ENCODE results near the gene GLI3. TPM values are rescaled to one million over a fixed set of nuclear protein-coding genes. Genes with fewer than 3 reads are reported as not detected.

The GLI3 gene
- total and polyA plus RNA-seq, 2 of the 4 experiments (the other 2 are of a cell fraction): 1.3 to 3.9 TPM

- no peak for DNase-seq
Measured at GRCh38 chr7:42055171-42055570, 181.8 kb downstream of the GLI3 start.

More at GRCh38 chr7:42055171-42055570, 181.8 kb downstream of the GLI3 start:
- Histone ChIP-seq H3K27ac (ENCODE audit: insufficient read depth, low read length) (no peak overlapping the region), H4K5ac (ENCODE audit: low read depth, low read length) (no peak overlapping the region), H3K4ac (ENCODE audit: low read depth, low read length) (no peak overlapping the region), H3K14ac (replicated peaks; ENCODE audit: low read depth, low read length) (no peak overlapping the region), H3K4me3 (ENCODE audit: insufficient read depth, low read depth, low read length) (no peak overlapping the region), H3K27me3 (ENCODE audit: control insufficient read depth, insufficient read depth, low read length) (no peaks in the 10 kb centered on the region), H2BK15ac (ENCODE audit: low read depth, low read length) (no peak overlapping the region), H2BK5ac (ENCODE audit: low read depth, low read length, poor library complexity, severe bottlenecking) (no peak overlapping the region), H3K9ac (ENCODE audit: low read depth, low read length) (no peak overlapping the region), H2AK5ac (ENCODE audit: low read depth, low read length) (no peak overlapping the region), H3K9me3 (ENCODE audit: control insufficient read depth, insufficient read depth, low read length) (no peaks in the 10 kb centered on the region), H3K4me2 (ENCODE audit: low read depth, low read length) (no peak overlapping the region), H3K56ac (ENCODE audit: extremely low read depth, insufficient read depth, low read length) (no peak overlapping the region), H3K4me1 (ENCODE audit: control insufficient read depth, insufficient read depth, low read length) (0 out of 2 replicates have a peak, but pooled peaks cover 2% of the 10 kb centered on the region), H3K9me1 (ENCODE audit: insufficient read depth, low read length) (no peaks in the 10 kb centered on the region; the same call in 1 of the 2 replicates), H3K23ac (ENCODE audit: low read depth, low read length) (no peak overlapping the region), H3K18ac (ENCODE audit: low read depth, low read length) (no peak overlapping the region), H2AK9ac (replicated peaks; ENCODE audit: low read depth, low read length, poor library complexity) (no peak overlapping the region), H2BK120ac (ENCODE audit: low read depth, low read length) (no peak overlapping the region), H2BK20ac (ENCODE audit: low read depth, low read length) (no peak overlapping the region), H4K8ac (ENCODE audit: low read depth in 2 of 2, low read length in 2 of 2) (no peak overlapping the region), H3K79me1 (ENCODE audit: low read depth in 1 of 2, low read length in 2 of 2) (no peaks in the 10 kb centered on the region; a peak in 1 of 4 replicates), H3K36me3 (ENCODE audit: control insufficient read depth, insufficient read depth, low read length) (no peaks in the 10 kb centered on the region; the same call in none of the 2 replicates), H4K20me1 (ENCODE audit: insufficient read depth, low read length) (no peaks in the 10 kb centered on the region), H4K91ac (ENCODE audit: insufficient read depth, low read depth, low read length) (no peak overlapping the region), H2AFZ (replicated peaks; ENCODE audit: low read length, poor library complexity) (no peak overlapping the region)
- intact Hi-C loops (cut with micrococcal nuclease) (no loop called here), dilution Hi-C loops (cut with HindIII; ENCODE audit: low sequenced_read_pairs, unreplicated experiment) (no loop called here), in situ Hi-C loops (cut with MboI; ENCODE audit: low sequenced_read_pairs) (no loop called here)
- ChIA-PET CTCF (no interaction called here), POLR2A (ENCODE audit: unreplicated experiment) (no interaction called here)
- no TSS peak for BruUV-seq (replicated peaks)
- no CpG with 5 or more reads among the region's 5 CpGs for WGBS, 2 experiments (ENCODE audit: extremely low coverage in 2 of 2, insufficient read length in 1 of 2)
- no peak for ATAC-seq (ENCODE audit: low read depth)
- TF ChIP-seq POLR2A (IDR thresholded peaks at IDR 0.05; ENCODE audit: low read depth, low read length) (no peak), ELK1 (IDR thresholded peaks at IDR 0.05; ENCODE audit: borderline replicate concordance, low read depth, low read length) (no peak), FOS (IDR thresholded peaks at IDR 0.05; ENCODE audit: low read depth, low read length) (no peak), RFX5 (IDR thresholded peaks at IDR 0.05; ENCODE audit: low read depth, low read length) (no peak), MAFK (IDR thresholded peaks at IDR 0.05; ENCODE audit: low read depth, low read length) (no peak)

Measured in IMR-90 (cell line).